Measurements from ENCODE around the gene GGA1.

- TF ChIP-seq CTCF (IDR thresholded peaks at IDR 0.05; ENCODE audit: low read length) (no peak), EZH2 (IDR thresholded peaks at IDR 0.05; ENCODE audit: borderline replicate concordance, low read length) (no peak)
Measured at GRCh38 chr22:37609240-37610152, 862 bp downstream of the GGA1 start.

Measured in OCI-LY1 (cell line).